Neural cell (in vitro differentiated cells): ENCODE data around the gene CLASP2. TPM values are rescaled to one million over a fixed set of nuclear protein-coding genes. Genes with fewer than 3 reads are reported as not detected.

Experiments
- H2AFZ ChIP-seq: fragments of 200-600, 300-800 bp; sonication (generic), shearing (Covaris generic); 2 replicates; pipeline ENCODE4 v1.6.0; 2014; ENCODE audit warnings: low read depth, mild to moderate bottlenecking, antibody characterized with exemption, low read length, moderate library complexity
- H3F3A ChIP-seq: fragments of 200-600 bp; shearing (Covaris generic); 2 replicates; pipeline ENCODE4 v1.6.1; 2016; ENCODE audit warnings: mild to moderate bottlenecking, moderate library complexity, mixed read lengths, antibody characterized with exemption, low read length; ENCODE audit not compliant: insufficient read depth, poor library complexity, severe bottlenecking
- H3K27ac ChIP-seq: fragments of 200-600, 300-800 bp; sonication (generic), shearing (Covaris generic); 2 replicates; pipeline ENCODE4 v1.5.1; 2014; ENCODE audit warnings: mild to moderate bottlenecking, low read length, moderate library complexity
- H3K27me3 ChIP-seq: fragments of 300-800, 200-600 bp; sonication (generic), shearing (Covaris generic); 2 replicates; pipeline ENCODE4 v1.6.0; 2014; ENCODE audit warnings: mild to moderate bottlenecking, low read depth, low read length, moderate library complexity; ENCODE audit not compliant: insufficient read depth
- H3K36me3 ChIP-seq: fragments of 300-800, 200-600 bp; sonication (generic), shearing (Covaris generic); 2 replicates; pipeline ENCODE4 v1.5.1; 2014; ENCODE audit warnings: mild to moderate bottlenecking, antibody characterized with exemption, low read length, moderate library complexity; ENCODE audit not compliant: insufficient read depth
- H3K4me2 ChIP-seq: fragments of 300-800, 200-600 bp; sonication (generic), shearing (Covaris generic); 2 replicates; pipeline ENCODE4 v1.6.0; 2014; ENCODE audit warnings: mild to moderate bottlenecking, low read length
- H3K4me3 ChIP-seq: fragments of 300-800, 200-600 bp; sonication (generic), shearing (Covaris generic); 2 replicates; pipeline ENCODE4 v1.5.1; 2014; ENCODE audit warnings: mild to moderate bottlenecking, low read length, moderate library complexity
- H3K79me2 ChIP-seq: fragments of 200-600 bp; shearing (Covaris generic); replicated peaks from 2 replicates; pipeline ENCODE4 v1.6.0; 2014; ENCODE audit warnings: mild to moderate bottlenecking, low read length, moderate library complexity; ENCODE audit not compliant: insufficient read depth
- H3K9ac ChIP-seq: fragments of 300-800, 200-600 bp; sonication (generic), shearing (Covaris generic); 2 replicates; pipeline ENCODE4 v1.6.1; 2016; ENCODE audit warnings: mild to moderate bottlenecking, low read length, mixed read lengths
- H3K9me2 ChIP-seq: fragments of 200-600 bp; shearing (Covaris generic); 2 replicates; pipeline ENCODE4 v1.6.1; 2016; ENCODE audit warnings: mild to moderate bottlenecking, low read length, mixed read lengths; ENCODE audit not compliant: insufficient read depth
- H3K9me3 ChIP-seq: fragments of 200-600, 300-800 bp; sonication (generic), shearing (Covaris generic); 2 replicates; pipeline ENCODE4 v1.6.1; 2016; ENCODE audit warnings: mild to moderate bottlenecking, mixed run types, low read length, moderate library complexity, mixed read lengths
- H4K20me1 ChIP-seq: fragments of 200-600 bp; shearing (Covaris generic); 2 replicates; pipeline ENCODE4 v1.6.1; 2016; ENCODE audit warnings: mild to moderate bottlenecking, mixed run types; ENCODE audit not compliant: insufficient read depth
- EP300 ChIP-seq: fragments of 450-650 bp; conservative IDR thresholded peaks from 2 replicates; pipeline ENCODE4 v1.6.1; 2014; ENCODE audit warnings: antibody characterized with exemption, mild to moderate bottlenecking, moderate library complexity; ENCODE audit not compliant: poor library complexity, severe bottlenecking
- EZH2 ChIP-seq: fragments of 200-600, 300-800 bp; shearing (Covaris generic), sonication (generic); IDR thresholded peaks from 2 replicates; pipeline ENCODE4 v1.6.1; 2014; ENCODE audit warnings: antibody characterized with exemption, low read length, borderline replicate concordance, mild to moderate bottlenecking; ENCODE audit not compliant: insufficient read depth, poor library complexity, severe bottlenecking
- MXI1 ChIP-seq: fragments of 450-650 bp; conservative IDR thresholded peaks from 2 replicates; pipeline ENCODE4 v1.6.1; 2014; ENCODE audit warnings: antibody characterized with exemption, mild to moderate bottlenecking; ENCODE audit not compliant: poor library complexity, severe bottlenecking
- POLR2AphosphoS5 ChIP-seq: IDR thresholded peaks from 2 replicates; pipeline ENCODE4 v1.6.1; 2012
- RAD21 ChIP-seq: fragments of 450-650 bp; conservative IDR thresholded peaks from 2 replicates; pipeline ENCODE4 v1.6.1; 2014; ENCODE audit warnings: antibody characterized with exemption, mild to moderate bottlenecking, moderate library complexity
- SMC3 ChIP-seq: fragments of 450-650 bp; conservative IDR thresholded peaks from 2 replicates; pipeline ENCODE4 v1.6.1; 2014; ENCODE audit warnings: antibody characterized with exemption, mild to moderate bottlenecking, moderate library complexity; ENCODE audit not compliant: poor library complexity
- TAF1 ChIP-seq: IDR thresholded peaks from 2 replicates; pipeline ENCODE4 v1.6.1; 2012; ENCODE audit warnings: low read depth
- polyA plus RNA-seq: library from polyadenylated mRNA; depleted of rRNA; stranded (reverse); fragments of >200 nt; gene quantifications from 2 replicates; pipeline ENCODE4 v1.2.3, GENCODE V29; 2014
- TF ChIP-seq, protein P1 (sequence below): IDR thresholded peaks from 2 replicates; pipeline ENCODE4 v1.6.1; 2012; ENCODE audit warnings: borderline replicate concordance
- TF ChIP-seq, protein P2 (sequence below): fragments of 450-650 bp; IDR thresholded peaks from 2 replicates; pipeline ENCODE4 v1.5.1; 2014; ENCODE audit warnings: antibody characterized with exemption, mild to moderate bottlenecking, moderate library complexity; ENCODE audit not compliant: poor library complexity, severe bottlenecking

Gene CLASP2
- polyA plus RNA-seq, 1 donor from 2014 or later: 938 TPM

DNA sequence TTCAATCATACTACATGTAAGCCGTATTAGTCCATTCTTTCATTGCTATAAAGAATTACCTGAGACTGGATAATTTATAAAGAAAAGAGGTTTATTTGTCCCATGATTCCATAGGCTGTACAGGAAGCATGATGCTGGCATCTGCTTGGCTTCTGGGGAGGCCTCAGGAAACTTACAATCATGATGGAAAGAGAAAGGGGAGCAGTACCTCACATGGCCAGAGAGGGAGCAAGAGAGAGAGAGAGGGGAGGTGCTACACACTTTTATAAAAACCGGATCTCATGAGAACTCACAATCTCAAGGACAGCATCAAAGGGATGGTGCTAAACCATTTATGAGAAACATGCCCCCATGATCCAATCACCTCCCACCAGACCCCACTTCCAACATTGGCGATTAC lies 14.3 kb upstream of the CLASP2 start:
- Histone ChIP-seq H2AFZ (no peak overlapping the region), H3F3A (no peaks in the 10 kb centered on the region), H3K27ac (no peak overlapping the region), H4K20me1 (no peaks in the 10 kb centered on the region), H3K27me3 (no peaks in the 10 kb centered on the region), H3K4me2 (no peak overlapping the region), H3K79me2 (no peaks in the 10 kb centered on the region), H3K9me3 (no peaks in the 10 kb centered on the region), H3K36me3 (no peaks in the 10 kb centered on the region), H3K9ac (no peak overlapping the region), H3K4me3 (no peak overlapping the region), H3K9me2 (no peaks in the 10 kb centered on the region)
- no peak for TF ChIP-seq RAD21

DNA sequence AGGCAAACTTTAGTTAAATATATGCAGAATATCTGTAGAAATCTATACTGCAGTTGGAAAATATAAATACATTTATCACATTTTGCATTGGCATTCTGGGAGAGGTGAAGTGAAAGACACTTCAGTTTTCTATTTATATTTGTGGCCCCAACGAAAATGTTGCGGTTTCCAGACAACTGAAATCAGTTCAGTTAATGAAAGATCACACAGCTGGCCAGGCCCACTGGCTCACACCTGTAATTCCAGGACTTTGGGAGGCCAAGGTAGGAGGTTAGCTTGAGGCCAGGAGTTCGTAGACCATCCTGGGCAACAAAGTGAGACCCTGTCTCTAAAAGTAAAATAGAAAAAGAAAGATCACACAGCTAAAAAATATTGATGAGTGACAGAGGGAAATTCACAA lies 11.9 kb upstream of the CLASP2 start:
- TF ChIP-seq EZH2 (no peak), POLR2AphosphoS5 (no peak), SMC3 (no peak), RAD21 (no peak), TAF1 (no peak), EP300 (no peak), MXI1 (no peak)
- TF ChIP-seq, protein P1, sequence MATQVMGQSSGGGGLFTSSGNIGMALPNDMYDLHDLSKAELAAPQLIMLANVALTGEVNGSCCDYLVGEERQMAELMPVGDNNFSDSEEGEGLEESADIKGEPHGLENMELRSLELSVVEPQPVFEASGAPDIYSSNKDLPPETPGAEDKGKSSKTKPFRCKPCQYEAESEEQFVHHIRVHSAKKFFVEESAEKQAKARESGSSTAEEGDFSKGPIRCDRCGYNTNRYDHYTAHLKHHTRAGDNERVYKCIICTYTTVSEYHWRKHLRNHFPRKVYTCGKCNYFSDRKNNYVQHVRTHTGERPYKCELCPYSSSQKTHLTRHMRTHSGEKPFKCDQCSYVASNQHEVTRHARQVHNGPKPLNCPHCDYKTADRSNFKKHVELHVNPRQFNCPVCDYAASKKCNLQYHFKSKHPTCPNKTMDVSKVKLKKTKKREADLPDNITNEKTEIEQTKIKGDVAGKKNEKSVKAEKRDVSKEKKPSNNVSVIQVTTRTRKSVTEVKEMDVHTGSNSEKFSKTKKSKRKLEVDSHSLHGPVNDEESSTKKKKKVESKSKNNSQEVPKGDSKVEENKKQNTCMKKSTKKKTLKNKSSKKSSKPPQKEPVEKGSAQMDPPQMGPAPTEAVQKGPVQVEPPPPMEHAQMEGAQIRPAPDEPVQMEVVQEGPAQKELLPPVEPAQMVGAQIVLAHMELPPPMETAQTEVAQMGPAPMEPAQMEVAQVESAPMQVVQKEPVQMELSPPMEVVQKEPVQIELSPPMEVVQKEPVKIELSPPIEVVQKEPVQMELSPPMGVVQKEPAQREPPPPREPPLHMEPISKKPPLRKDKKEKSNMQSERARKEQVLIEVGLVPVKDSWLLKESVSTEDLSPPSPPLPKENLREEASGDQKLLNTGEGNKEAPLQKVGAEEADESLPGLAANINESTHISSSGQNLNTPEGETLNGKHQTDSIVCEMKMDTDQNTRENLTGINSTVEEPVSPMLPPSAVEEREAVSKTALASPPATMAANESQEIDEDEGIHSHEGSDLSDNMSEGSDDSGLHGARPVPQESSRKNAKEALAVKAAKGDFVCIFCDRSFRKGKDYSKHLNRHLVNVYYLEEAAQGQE: no peak
- TF ChIP-seq, protein P2, sequence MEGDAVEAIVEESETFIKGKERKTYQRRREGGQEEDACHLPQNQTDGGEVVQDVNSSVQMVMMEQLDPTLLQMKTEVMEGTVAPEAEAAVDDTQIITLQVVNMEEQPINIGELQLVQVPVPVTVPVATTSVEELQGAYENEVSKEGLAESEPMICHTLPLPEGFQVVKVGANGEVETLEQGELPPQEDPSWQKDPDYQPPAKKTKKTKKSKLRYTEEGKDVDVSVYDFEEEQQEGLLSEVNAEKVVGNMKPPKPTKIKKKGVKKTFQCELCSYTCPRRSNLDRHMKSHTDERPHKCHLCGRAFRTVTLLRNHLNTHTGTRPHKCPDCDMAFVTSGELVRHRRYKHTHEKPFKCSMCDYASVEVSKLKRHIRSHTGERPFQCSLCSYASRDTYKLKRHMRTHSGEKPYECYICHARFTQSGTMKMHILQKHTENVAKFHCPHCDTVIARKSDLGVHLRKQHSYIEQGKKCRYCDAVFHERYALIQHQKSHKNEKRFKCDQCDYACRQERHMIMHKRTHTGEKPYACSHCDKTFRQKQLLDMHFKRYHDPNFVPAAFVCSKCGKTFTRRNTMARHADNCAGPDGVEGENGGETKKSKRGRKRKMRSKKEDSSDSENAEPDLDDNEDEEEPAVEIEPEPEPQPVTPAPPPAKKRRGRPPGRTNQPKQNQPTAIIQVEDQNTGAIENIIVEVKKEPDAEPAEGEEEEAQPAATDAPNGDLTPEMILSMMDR: no peak
- Histone ChIP-seq H3K27ac (no peak overlapping the region), H3K27me3 (no peaks in the 10 kb centered on the region), H4K20me1 (no peaks in the 10 kb centered on the region), H2AFZ (no peak overlapping the region), H3K4me2 (no peak overlapping the region), H3K4me3 (no peak overlapping the region), H3K9ac (no peak overlapping the region), H3K79me2 (no peaks in the 10 kb centered on the region), H3F3A (no peaks in the 10 kb centered on the region), H3K36me3 (no peaks in the 10 kb centered on the region), H3K9me2 (no peaks in the 10 kb centered on the region), H3K9me3 (no peaks in the 10 kb centered on the region)

DNA sequence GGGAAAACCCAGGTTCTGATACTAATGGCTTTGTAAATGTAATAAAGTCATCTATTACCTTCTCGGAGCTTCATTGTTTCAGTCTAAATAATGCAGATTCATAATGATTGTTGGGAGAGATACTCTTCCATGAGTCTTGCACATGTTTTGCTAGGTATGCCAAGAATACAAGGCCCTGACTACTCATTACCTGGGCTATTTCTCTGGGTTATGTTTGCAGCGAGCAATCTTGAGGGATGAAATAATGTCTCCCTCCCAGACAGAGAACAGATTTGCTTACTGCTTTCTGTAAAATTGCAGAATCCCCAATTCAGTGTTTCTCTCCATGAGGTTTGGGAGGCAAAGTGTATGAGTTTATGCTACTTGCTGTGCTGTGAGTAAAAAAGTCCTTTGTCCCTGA lies 6.2 kb upstream of the CLASP2 start:
- no peak overlapping the region for H3K27ac ChIP-seq
- no peaks in the 10 kb centered on the region for H3K79me2 ChIP-seq
- no peak overlapping the region for H3K4me2 ChIP-seq
- H3K4me3 ChIP-seq: no peak overlapping the region
- H3K9ac ChIP-seq: no peak overlapping the region
- H3K36me3 ChIP-seq: no peaks in the 10 kb centered on the region
- H2AFZ ChIP-seq: no peak overlapping the region
- H4K20me1 ChIP-seq: no peaks in the 10 kb centered on the region
- H3K27me3 ChIP-seq: no peaks in the 10 kb centered on the region
- no peaks in the 10 kb centered on the region for H3F3A ChIP-seq
- TF ChIP-seq SMC3 (no peak), EP300 (no peak), RAD21 (no peak), EZH2 (no peak), MXI1 (no peak), TAF1 (no peak), POLR2AphosphoS5 (no peak)
- TF ChIP-seq, protein P1: no peak
- TF ChIP-seq, protein P2: no peak
- no peaks in the 10 kb centered on the region for H3K9me3 ChIP-seq
- no peaks in the 10 kb centered on the region for H3K9me2 ChIP-seq
